Upper lobe of left lung (tissue), 6 donors: Measurements from ENCODE around the gene DPH2. TPM values are rescaled to one million over a fixed set of nuclear protein-coding genes. Genes with fewer than 3 reads are reported as not detected.

Source experiments
- ATAC-seq, 2 donors: fragments of 200-7000 bp; cut with Tn5 transposase; one replicate each; pipeline ENCODE4 v1.9.1; 2022; ENCODE audit warnings: mild to moderate bottlenecking in 2 of 2, moderate library complexity in 2 of 2; ENCODE audit not compliant: low FRiP score in 2 of 2
- DNase-seq, 2 donors: peaks; one replicate each; pipeline ENCODE4 v3.0.0-alpha.2; 2019 to 2020
- H3K27ac ChIP-seq, 4 donors: fragments of 200-600 bp; sonication (generic); one replicate each; pipeline ENCODE4 v1.5.1; 2016 to 2019
- H3K27me3 ChIP-seq, 4 donors: fragments of 200-600 bp; sonication (generic); one replicate each; pipeline ENCODE4 v1.5.1; 2017 to 2019
- H3K36me3 ChIP-seq, 4 donors: fragments of 200-600 bp; sonication (generic); one replicate each; pipeline ENCODE4 v1.5.1; 2016 to 2019
- H3K4me1 ChIP-seq, 4 donors: fragments of 200-600 bp; sonication (generic); one replicate each; pipeline ENCODE4 v1.5.1; 2018 to 2019
- H3K4me3 ChIP-seq, 4 donors: fragments of 200-600 bp; sonication (generic); one replicate each; pipeline ENCODE4 v1.5.1; 2017 to 2019; ENCODE audit warnings: mild to moderate bottlenecking in 2 of 4, moderate library complexity in 1 of 4
- H3K9me3 ChIP-seq, 4 donors: fragments of 200-600 bp; sonication (generic); one replicate each; pipeline ENCODE4 v1.5.1; 2018 to 2019
- CTCF ChIP-seq, 6 experiments: fragments of 450-650 bp in 4 of 6; fragments of 200-600 bp in 2 of 6; sonication (generic) in 2 of 6; IDR thresholded peaks; one replicate each; pipeline ENCODE4 v1.5.1; 2016 to 2019; ENCODE audit warnings: antibody characterized with exemption in 6 of 6
- EP300 ChIP-seq, 4 donors: sonication (generic); formaldehyde crosslinking; IDR thresholded peaks; one replicate each; pipeline ENCODE4 v1.5.1; 2017; ENCODE audit warnings: antibody characterized with exemption in 4 of 4, control low read depth in 2 of 4
- POLR2A ChIP-seq, 4 donors: fragments of 450-650 bp; IDR thresholded peaks; one replicate each; pipeline ENCODE4 v1.5.1; 2016 to 2017; ENCODE audit warnings: antibody characterized with exemption in 4 of 4, mild to moderate bottlenecking in 2 of 4
- POLR2AphosphoS5 ChIP-seq, 2 donors: sonication (generic); formaldehyde crosslinking; IDR thresholded peaks; one replicate each; pipeline ENCODE4 v1.5.1; 2017; ENCODE audit warnings: antibody characterized with exemption in 2 of 2
- WGBS, 2 donors: methylation state at CpG; one replicate each; pipeline ENCODE4 v1.1.5; 2017 to 2018; 5-methylcytosine and 5-hydroxymethylcytosine counted together
- total RNA-seq, 6 donors: library from RNA; depleted of rRNA in 4 of 6; stranded (reverse); fragments of >200 nt in 4 of 6; gene quantifications; one replicate each; pipeline versions ENCODE4 v1.1.0 to v1.2.1, GENCODE V29; 2016 to 2021
- donor health status: DM: no; HTN: no; CAD: no; lungs with moderate emphysema.
- donor health status: DM: no; HTN: yes; CAD: no; lungs with severe emphysema.

The DPH2 gene
- total RNA-seq, 6 donors from 2014 or later, result 12.9 to 30.4 (median 16.6) TPM

- Histone ChIP-seq H3K9me3 (no peaks in the 10 kb centered on the region), H3K4me1 (no peaks in the 10 kb centered on the region), H3K27ac (no peak overlapping the region), H3K27me3 (no peaks in the 10 kb centered on the region), H3K36me3 (peaks cover 0 to 78% (median 54%) of the 10 kb centered on the region in 4 donors), H3K4me3 (no peak overlapping the region)
- WGBS, 2 donors, result 89 to 93% methylated on average over 2 of the region's 2 CpGs
- TF ChIP-seq CTCF (IDR thresholded peaks at IDR 0.05), result no peak
- no peak for DNase-seq
- no peak for ATAC-seq
These were observed 7.5 kb upstream of the DPH2 start for GRCh38 chr1:43962324-43962723.

GRCh38 chr1:43963006-43963405 lies 6.8 kb upstream of the DPH2 start:
- no peak overlapping the region for H3K4me3 ChIP-seq
- H3K36me3 ChIP-seq, result peaks cover 0 to 75% (median 51%) of the 10 kb centered on the region in 4 donors
- TF ChIP-seq CTCF (IDR thresholded peaks at IDR 0.05) (no peak), POLR2AphosphoS5 (IDR thresholded peaks at IDR 0.05) (no peak), POLR2A (IDR thresholded peaks at IDR 0.05) (no peak), EP300 (IDR thresholded peaks at IDR 0.05) (no peak)
- no peaks in the 10 kb centered on the region for H3K4me1 ChIP-seq
- no peak overlapping the region for H3K27ac ChIP-seq
- H3K27me3 ChIP-seq, result no peaks in the 10 kb centered on the region
- WGBS, 2 donors, result 95 to 100% methylated on average over 3 of the region's 3 CpGs
- DNase-seq, result no peak
- no peak for ATAC-seq
- no peaks in the 10 kb centered on the region for H3K9me3 ChIP-seq

- no peaks in the 10 kb centered on the region for H3K9me3 ChIP-seq
- H3K4me1 ChIP-seq, result no peaks in the 10 kb centered on the region
- no peak overlapping the region for H3K4me3 ChIP-seq
- peaks cover 0 to 66% (median 43%) of the 10 kb centered on the region in 4 donors for H3K36me3 ChIP-seq
- DNase-seq (no peak), ATAC-seq (no peak)
- H3K27ac ChIP-seq, result no peak overlapping the region
- no peaks in the 10 kb centered on the region for H3K27me3 ChIP-seq
- 79 to 85% methylated on average over 5 of the region's 5 CpGs for WGBS, 2 donors
- TF ChIP-seq EP300 (IDR thresholded peaks at IDR 0.05) (no peak), POLR2A (IDR thresholded peaks at IDR 0.05) (no peak), CTCF (IDR thresholded peaks at IDR 0.05) (no peak), POLR2AphosphoS5 (IDR thresholded peaks at IDR 0.05) (no peak)
These were observed 5.9 kb upstream of the DPH2 start for GRCh38 chr1:43963890-43964289.

- Histone ChIP-seq H3K4me3 (no peak overlapping the region), H3K27ac (no peak overlapping the region), H3K27me3 (no peaks in the 10 kb centered on the region), H3K36me3 (peaks cover 0 to 52% (median 33%) of the 10 kb centered on the region in 4 donors), H3K4me1 (peaks cover 1 to 11% (median 3%) of the 10 kb centered on the region in 4 donors), H3K9me3 (no peaks in the 10 kb centered on the region)
- ATAC-seq, result no peak
- 87 to 91% methylated on average over 2 to 3 of the region's 3 CpGs for WGBS, 2 donors
- DNase-seq, result no peak
- TF ChIP-seq EP300 (IDR thresholded peaks at IDR 0.05), result no peak
- no peak for TF ChIP-seq POLR2A (IDR thresholded peaks at IDR 0.05)
- no peak for TF ChIP-seq POLR2AphosphoS5 (IDR thresholded peaks at IDR 0.05)
- no peak for TF ChIP-seq CTCF (IDR thresholded peaks at IDR 0.05)
These were observed 4.5 kb upstream of the DPH2 start for GRCh38 chr1:43965316-43965715.

GRCh38 chr1:43968348-43968948 lies 1.4 kb upstream of the DPH2 start:
- Histone ChIP-seq H3K27me3 (no peaks in the 10 kb centered on the region), H3K9me3 (no peaks in the 10 kb centered on the region), H3K4me1 (peaks cover 8 to 23% (median 10%) of the 10 kb centered on the region in 4 donors), H3K27ac (no peak overlapping the region), H3K36me3 (peaks cover 0 to 37% (median 18%) of the 10 kb centered on the region in 4 donors), H3K4me3 (no peak overlapping the region)
- DNase-seq (no peak), ATAC-seq (no peak)
- WGBS, 2 donors, result 81 to 86% methylated on average over 6 of the region's 6 CpGs
- TF ChIP-seq EP300 (IDR thresholded peaks at IDR 0.05), result no peak
- TF ChIP-seq POLR2A (IDR thresholded peaks at IDR 0.05), result no peak
- no peak for TF ChIP-seq POLR2AphosphoS5 (IDR thresholded peaks at IDR 0.05)
- no peak for TF ChIP-seq CTCF (IDR thresholded peaks at IDR 0.05)
